Peyer's patch (tissue), 4 donors: Measurements from ENCODE around the gene ALKBH7. TPM values are rescaled to one million over a fixed set of nuclear protein-coding genes. Genes with fewer than 3 reads are reported as not detected.

Experiments
- DNase-seq, 3 donors: peaks; one replicate each; pipeline ENCODE4 v3.0.0-alpha.2; 2017 to 2019
- H3K27ac ChIP-seq, 4 donors: fragments of 200-600 bp; sonication (generic); one replicate each; pipeline ENCODE4 v1.5.1; 2016 to 2019
- H3K27me3 ChIP-seq, 2 donors: fragments of 200-600 bp; sonication (generic); one replicate each; pipeline ENCODE4 v1.5.1; 2019
- H3K36me3 ChIP-seq, 3 donors: fragments of 200-600 bp; sonication (generic); one replicate each; pipeline ENCODE4 v1.5.1; 2016 to 2019
- H3K4me1 ChIP-seq, 4 donors: fragments of 200-600 bp; sonication (generic); one replicate each; pipeline ENCODE4 v1.5.1; 2016 to 2019
- H3K4me3 ChIP-seq, 4 donors: fragments of 200-600 bp; sonication (generic); 1 replicate in 3 of 4; 2 replicates in 1 of 4; pipeline ENCODE4 v1.5.1; 2016 to 2019; ENCODE audit warnings: mild to moderate bottlenecking in 1 of 4
- H3K9me3 ChIP-seq, 4 donors: fragments of 200-600 bp; sonication (generic); one replicate each; pipeline ENCODE4 v1.5.1; 2016 to 2019; ENCODE audit warnings: mild to moderate bottlenecking in 1 of 4
- POLR2A ChIP-seq, 2 donors: fragments of 450-650 bp; IDR thresholded peaks; one replicate each; pipeline ENCODE4 v1.5.1; 2017; ENCODE audit warnings: antibody characterized with exemption in 2 of 2, mild to moderate bottlenecking in 2 of 2, moderate library complexity in 2 of 2
- total RNA-seq, 4 donors: library from RNA; depleted of rRNA; stranded (reverse); fragments of >200 nt; gene quantifications; one replicate each; pipeline ENCODE4 v1.1.0, GENCODE V29; 2016
- TF ChIP-seq, protein P1 (sequence below), 6 experiments: fragments of 450-650 bp in 4 of 6; fragments of 200-600 bp in 2 of 6; sonication (generic) in 1 of 6; IDR thresholded peaks; one replicate each; pipeline ENCODE4 v1.5.1; 2017 to 2019; ENCODE audit warnings: antibody characterized with exemption in 6 of 6, mild to moderate bottlenecking in 3 of 6, moderate library complexity in 1 of 6

ALKBH7 gene
- total RNA-seq, 4 donors from 2014 or later: 51.2 to 121 (median 108) TPM

DNA sequence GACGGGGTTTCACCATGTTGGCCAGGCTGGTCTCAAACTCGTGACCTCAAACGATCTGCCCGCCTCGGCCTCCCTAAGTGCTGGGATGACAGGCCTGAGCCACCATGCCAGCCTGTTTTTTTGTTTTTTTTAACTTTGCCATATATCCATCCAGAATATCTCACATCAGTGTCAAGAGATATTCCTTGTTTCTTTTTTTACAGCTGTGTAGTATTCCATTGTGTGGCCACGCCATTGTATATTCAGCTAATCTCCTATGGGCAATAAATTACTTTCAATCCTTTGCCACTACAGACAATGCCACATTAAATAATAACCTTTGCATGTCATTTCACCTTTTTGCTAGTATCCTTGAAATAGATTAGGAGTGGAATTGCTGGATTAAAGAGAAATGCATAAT is 36.8 kb downstream of the ALKBH7 start:
- TF ChIP-seq POLR2A (IDR thresholded peaks at IDR 0.05): no peak
- TF ChIP-seq, protein P1, sequence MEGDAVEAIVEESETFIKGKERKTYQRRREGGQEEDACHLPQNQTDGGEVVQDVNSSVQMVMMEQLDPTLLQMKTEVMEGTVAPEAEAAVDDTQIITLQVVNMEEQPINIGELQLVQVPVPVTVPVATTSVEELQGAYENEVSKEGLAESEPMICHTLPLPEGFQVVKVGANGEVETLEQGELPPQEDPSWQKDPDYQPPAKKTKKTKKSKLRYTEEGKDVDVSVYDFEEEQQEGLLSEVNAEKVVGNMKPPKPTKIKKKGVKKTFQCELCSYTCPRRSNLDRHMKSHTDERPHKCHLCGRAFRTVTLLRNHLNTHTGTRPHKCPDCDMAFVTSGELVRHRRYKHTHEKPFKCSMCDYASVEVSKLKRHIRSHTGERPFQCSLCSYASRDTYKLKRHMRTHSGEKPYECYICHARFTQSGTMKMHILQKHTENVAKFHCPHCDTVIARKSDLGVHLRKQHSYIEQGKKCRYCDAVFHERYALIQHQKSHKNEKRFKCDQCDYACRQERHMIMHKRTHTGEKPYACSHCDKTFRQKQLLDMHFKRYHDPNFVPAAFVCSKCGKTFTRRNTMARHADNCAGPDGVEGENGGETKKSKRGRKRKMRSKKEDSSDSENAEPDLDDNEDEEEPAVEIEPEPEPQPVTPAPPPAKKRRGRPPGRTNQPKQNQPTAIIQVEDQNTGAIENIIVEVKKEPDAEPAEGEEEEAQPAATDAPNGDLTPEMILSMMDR (IDR thresholded peaks at IDR 0.05): no peak
- Histone ChIP-seq H3K27ac (no peak overlapping the region), H3K4me1 (peaks cover 0 to 15% (median 0%) of the 10 kb centered on the region in 4 donors), H3K36me3 (peaks cover 0 to 5% (median 0%) of the 10 kb centered on the region in 3 donors), H3K4me3 (no peak overlapping the region), H3K9me3 (no peaks in the 10 kb centered on the region), H3K27me3 (no peaks in the 10 kb centered on the region)
- no peak for DNase-seq

DNA sequence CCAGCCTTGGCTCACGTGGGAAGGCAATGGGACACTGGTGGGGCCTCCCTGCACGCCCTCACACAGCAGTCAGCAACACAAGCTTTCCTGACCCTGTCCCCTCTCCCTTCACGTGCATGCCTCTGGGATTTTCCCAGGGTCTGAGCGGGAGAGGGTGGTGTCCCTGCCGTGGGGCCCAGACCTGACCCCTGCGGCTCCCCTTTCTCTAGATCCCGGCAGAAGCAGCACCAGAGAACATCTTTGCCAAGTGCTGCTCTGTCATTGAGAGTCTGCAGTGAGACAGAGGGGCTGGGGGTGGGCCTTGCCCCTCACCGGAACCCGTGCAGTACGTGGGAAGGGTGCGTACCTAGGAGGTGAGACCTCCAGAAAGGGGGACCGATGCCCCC is 39.5 kb downstream of the ALKBH7 start:
- peak overlapping the region in 1 of 4 donors; percentile 43 for H3K27ac ChIP-seq

DNA sequence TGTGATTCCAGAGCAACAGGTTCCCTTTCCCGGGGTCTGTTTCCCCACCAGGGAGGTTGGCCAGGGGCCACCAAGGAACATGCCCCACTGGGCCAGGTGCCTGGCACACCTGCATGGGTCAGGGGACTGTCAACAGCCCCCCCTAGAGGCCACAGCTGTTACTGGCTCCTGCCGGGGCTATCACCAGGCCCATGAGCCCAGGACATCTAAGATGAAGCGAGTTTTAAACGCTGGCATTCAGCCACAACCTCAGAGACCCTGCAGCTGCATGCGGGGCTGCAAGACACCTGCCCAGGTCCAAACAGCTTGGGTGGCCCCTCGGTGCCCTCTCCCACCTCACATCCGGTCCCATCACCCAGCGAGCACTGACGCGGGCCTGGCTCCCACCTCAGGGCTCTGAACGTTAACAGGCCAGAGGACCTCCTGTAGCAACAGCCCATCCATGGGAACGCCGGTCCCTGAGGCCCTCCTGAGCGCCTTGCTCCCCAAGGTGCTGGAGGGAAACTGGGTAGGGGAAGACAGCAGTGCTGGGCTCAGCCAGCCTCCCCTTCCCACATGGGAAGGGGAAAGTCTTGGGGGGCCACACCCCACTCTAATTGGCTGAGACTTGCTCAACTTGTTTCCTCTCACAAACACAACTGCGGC is 40.0 kb downstream of the ALKBH7 start:
- no peaks in the 10 kb centered on the region for H3K9me3 ChIP-seq
- H3K4me1 ChIP-seq: peaks cover 0 to 13% (median 0%) of the 10 kb centered on the region in 4 donors
- TF ChIP-seq, protein P1 (IDR thresholded peaks at IDR 0.05): peak in 5 of 6 experiments; percentile 6 to 76 (median 63)
- no peak for TF ChIP-seq POLR2A (IDR thresholded peaks at IDR 0.05)
- no peaks in the 10 kb centered on the region for H3K27me3 ChIP-seq
- DNase-seq: peak in 2 of 3 donors; percentile 79 to 80
- peaks cover 0 to 38% (median 0%) of the 10 kb centered on the region in 3 donors for H3K36me3 ChIP-seq
- H3K27ac ChIP-seq: peak overlapping the region in 1 of 4 donors; percentile 43
- no peak overlapping the region for H3K4me3 ChIP-seq

More for the DNA sequence above, 39.5 kb downstream of the ALKBH7 start:
- H3K4me3 ChIP-seq: no peak overlapping the region
- peaks cover 0 to 13% (median 0%) of the 10 kb centered on the region in 4 donors for H3K4me1 ChIP-seq
- TF ChIP-seq POLR2A (IDR thresholded peaks at IDR 0.05): no peak
- TF ChIP-seq, protein P1 (IDR thresholded peaks at IDR 0.05): no peak
- H3K27me3 ChIP-seq: no peaks in the 10 kb centered on the region
- peaks cover 0 to 32% (median 0%) of the 10 kb centered on the region in 3 donors for H3K36me3 ChIP-seq
- no peak for DNase-seq
- no peaks in the 10 kb centered on the region for H3K9me3 ChIP-seq

DNA sequence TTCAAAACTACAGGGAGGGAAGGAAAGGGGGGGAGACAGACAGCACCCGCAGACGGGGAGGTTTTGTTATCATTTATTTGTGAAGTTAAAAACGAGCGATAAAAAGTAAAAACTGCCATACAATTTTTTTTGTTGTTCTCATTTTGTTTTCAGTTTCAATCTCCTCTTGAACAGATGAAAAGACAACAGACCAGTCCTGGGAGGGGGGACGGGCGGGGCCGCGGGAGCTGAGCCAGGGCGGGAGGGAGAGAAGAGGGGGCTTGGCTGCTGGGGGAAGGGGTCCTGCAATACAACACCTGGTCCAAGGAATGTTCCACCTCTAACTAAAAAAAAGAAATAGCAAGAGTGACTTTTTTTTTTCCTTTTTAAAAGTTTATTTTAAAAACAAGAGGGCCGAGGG is 40.7 kb downstream of the ALKBH7 start:
- Histone ChIP-seq H3K9me3 (no peaks in the 10 kb centered on the region), H3K27me3 (no peaks in the 10 kb centered on the region), H3K27ac (no peak overlapping the region), H3K4me1 (peaks cover 0 to 13% (median 0%) of the 10 kb centered on the region in 4 donors), H3K36me3 (peaks cover 0 to 45% (median 0%) of the 10 kb centered on the region in 3 donors), H3K4me3 (no peak overlapping the region)
- DNase-seq: no peak
- TF ChIP-seq POLR2A (IDR thresholded peaks at IDR 0.05): no peak
- TF ChIP-seq, protein P1 (IDR thresholded peaks at IDR 0.05): no peak

DNA sequence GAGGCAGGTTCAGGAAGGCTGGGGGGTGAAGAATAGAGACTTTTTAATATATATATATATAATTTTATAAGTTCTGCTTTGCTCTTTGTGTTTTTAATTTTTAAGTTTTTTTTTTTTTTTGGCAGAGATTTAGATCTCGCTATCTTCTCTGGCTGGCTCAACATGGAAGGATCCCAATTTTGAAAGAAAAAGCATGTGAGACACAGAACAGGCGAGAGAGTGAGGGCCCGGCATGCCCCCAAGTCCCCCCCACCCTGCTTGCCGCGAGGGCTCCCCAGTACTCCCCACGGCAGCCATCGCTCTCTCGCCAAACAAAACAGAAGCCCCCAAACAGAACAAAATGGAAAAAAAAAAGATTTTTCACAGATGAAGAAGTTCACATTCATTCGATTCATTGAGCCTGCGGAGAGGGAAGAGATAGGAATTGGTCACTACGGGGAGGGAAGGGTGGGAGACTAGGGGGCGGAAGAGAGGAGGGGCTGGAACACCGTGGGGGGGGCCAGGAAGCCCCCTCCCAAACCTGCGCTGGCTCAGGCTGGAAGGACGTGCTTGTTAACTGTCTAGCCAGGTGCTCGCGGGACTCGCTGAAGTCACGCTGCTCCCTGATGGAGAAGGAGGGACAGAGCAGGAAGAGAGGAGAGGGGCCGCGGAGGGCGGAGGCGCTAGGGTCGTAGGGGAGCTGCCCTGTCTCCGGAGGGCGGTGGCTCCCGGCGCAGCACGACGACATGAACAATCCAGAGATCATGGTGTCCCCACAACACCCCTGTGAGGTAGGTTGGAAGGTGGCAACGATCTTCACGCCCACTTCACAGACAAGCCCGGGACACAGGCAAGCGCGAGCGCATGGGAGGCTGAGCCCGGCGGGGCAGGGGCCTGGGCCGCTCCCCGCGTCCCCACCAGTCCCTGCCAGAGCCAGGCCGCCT is 41.4 kb downstream of the ALKBH7 start:
- H3K27ac ChIP-seq: no peak overlapping the region
- no peak for DNase-seq
- no peaks in the 10 kb centered on the region for H3K27me3 ChIP-seq
- H3K9me3 ChIP-seq: no peaks in the 10 kb centered on the region
- H3K4me1 ChIP-seq: peaks cover 0 to 13% (median 0%) of the 10 kb centered on the region in 4 donors
- H3K4me3 ChIP-seq: no peak overlapping the region
- peaks cover 0 to 52% (median 0%) of the 10 kb centered on the region in 3 donors for H3K36me3 ChIP-seq
- TF ChIP-seq POLR2A (IDR thresholded peaks at IDR 0.05): no peak
- TF ChIP-seq, protein P1 (IDR thresholded peaks at IDR 0.05): no peak
